Heart right ventricle (tissue), 16 donors: ENCODE results near the gene ATP8B1. TPM values are rescaled to one million over a fixed set of nuclear protein-coding genes. Genes with fewer than 3 reads are reported as not detected.
A peak's percentile ranks its signal among the peaks of the same experiment; 100 is the strongest.

ENCODE experiments used
- ATAC-seq, 8 donors: fragments of 200-7000 bp; cut with Tn5 transposase; one replicate each; pipeline ENCODE4 v1.9.1; 2020; ENCODE audit warnings: mild to moderate bottlenecking in 8 of 8, moderate library complexity in 8 of 8, moderate number of reproducible peaks in 1 of 8
- DNase-seq, 2 donors: peaks; one replicate each; pipeline ENCODE4 v3.0.0-alpha.2; 2020
- H3K27ac ChIP-seq, 10 donors: fragments of 200-600 bp; sonication (generic) in 2 of 10; one replicate each; pipeline versions ENCODE4 v1.5.0 to v1.8.0; 2020 to 2022; ENCODE audit warnings: mild to moderate bottlenecking in 3 of 10
- H3K27me3 ChIP-seq, 7 donors: fragments of 200-600 bp; one replicate each; pipeline ENCODE4 v1.8.0; 2021 to 2022; ENCODE audit warnings: mild to moderate bottlenecking in 2 of 7
- H3K36me3 ChIP-seq, 9 donors: fragments of 200-600 bp; sonication (generic) in 1 of 9; one replicate each; pipeline versions ENCODE4 v1.5.0 to v1.8.0; 2020 to 2022; ENCODE audit warnings: mild to moderate bottlenecking in 2 of 9
- H3K4me1 ChIP-seq, 9 donors: fragments of 200-600 bp; sonication (generic) in 1 of 9; one replicate each; pipeline versions ENCODE4 v1.5.0 to v1.8.0; 2020 to 2022; ENCODE audit warnings: mild to moderate bottlenecking in 4 of 9
- H3K4me3 ChIP-seq, 10 donors: fragments of 200-600 bp; sonication (generic) in 2 of 10; one replicate each; pipeline versions ENCODE4 v1.5.0 to v1.8.0; 2020 to 2022; ENCODE audit warnings: mild to moderate bottlenecking in 7 of 10, moderate library complexity in 2 of 10
- H3K9me3 ChIP-seq, 11 donors: fragments of 200-600 bp in 10 of 11; sonication (generic) in 2 of 11; one replicate each; pipeline versions ENCODE4 v1.5.0 to v1.8.0; 2013 to 2022; ENCODE audit warnings: mild to moderate bottlenecking in 2 of 11, control low read depth in 1 of 11, moderate library complexity in 1 of 11
- CTCF ChIP-seq, 9 donors: fragments of 200-600 bp; sonication (generic) in 2 of 9; IDR thresholded peaks; one replicate each; pipeline versions ENCODE4 v1.5.0 to v1.8.0; 2021 to 2022; ENCODE audit warnings: antibody characterized with exemption in 9 of 9, mild to moderate bottlenecking in 5 of 9, moderate library complexity in 1 of 9
- WGBS, 2 donors: extraction: QIAGEN DNeasy Blood & Tissue Kit; methylation state at CpG; one replicate each; pipeline ENCODE4 v1.1.7; 2013; ENCODE audit warnings: inconsistent platforms in 1 of 2; 5-methylcytosine and 5-hydroxymethylcytosine counted together
- intact Hi-C, 10 donors: fragments of 100-400 bp; cut with DNase I; formaldehyde crosslinking; loops; one replicate each; pipeline versions ENCODE4 v1.11.1 to v1.14.2; 2022
- polyA plus RNA-seq, 2 donors: library from polyadenylated mRNA; stranded (reverse); fragments of 200-250 nt; gene quantifications; one replicate each; pipeline ENCODE4 v1.2.3, GENCODE V29; 2013
- total RNA-seq, 10 donors: library from RNA; stranded (reverse); fragmentation: NEBNext Ultra II Directional in 3 of 10; extraction: Animal tissue kit (Norgen Biotek cat#: 25700) in 3 of 10; gene quantifications; one replicate each; pipeline versions ENCODE4 v1.2.1 to v1.2.4, GENCODE V29; 2021 to 2023
- donor health status: Arrhythmogenic right ventricular cardiomyopathy.
- donor health status: ischemic (EF 13 %, LVEDD 7.1; RV severe dilation, severe dysfunction).
- donor health status: healthy with polysubstance abuse.
- donor health status: DM: no; HTN: yes; CAD: no.
- donor health status: DM: no; HTN: no; CAD: no.
- donor health status: ischemic (EF 25% LVEDD 6.9; RV normal size, moderate dysfunction).
- donor health status: ischemic (EF 25% LVEDD 5.7; RV mildly dilated, moderate dysfunction).
- donor health status: healthy.
- donor health status: DM: yes; HTN: yes; CAD: no.
- donor health status: Ischemic cardiomyopathy.
- donor health status: ischemic (EF 35%, LVEDD 5.7; RV mildly dilated, moderate dysfunction).
- donor health status: nonischemic (EF 11% LVEDD 7.7; RV severe dilation, severe dysfunction).
- donor health status: DM: yes; HTN: yes; CAD: no.
- donor health status: PGD.
- donor health status: ischemic (EF 29% LVEDD 5.4; RV normal size, mild dysfunction).
- donor health status: nonischemic (EF 23%, LVEDD 6.1; RV moderate dilation, normal function).

Gene ATP8B1
- total and polyA plus RNA-seq, 12 donors: 2.7 to 16.5 (median 7.2) TPM

- Histone ChIP-seq H3K27me3 (no peaks in the 10 kb centered on the region), H3K4me3 (no peak overlapping the region), H3K27ac (no peak overlapping the region), H3K4me1 (peaks cover 0 to 8% (median 0%) of the 10 kb centered on the region in 9 donors), H3K9me3 (peaks cover 0 to 5% (median 0%) of the 10 kb centered on the region in 11 donors), H3K36me3 (peaks cover 0 to 100% (median 50%) of the 10 kb centered on the region in 9 donors)
- DNase-seq: peak; percentile 16 to 26
- ATAC-seq: peak in 6 of 8 donors; percentile 18 to 87 (median 51)
- WGBS, 2 donors: 71 to 77% methylated on average over 8 of the region's 8 CpGs
- intact Hi-C loops: no loop called here
- no peak for TF ChIP-seq CTCF (IDR thresholded peaks at IDR 0.05)
These were observed 115.1 kb downstream of the ATP8B1 start for GRCh38 chr18:57687970-57688369.

- no peaks in the 10 kb centered on the region for H3K4me1 ChIP-seq
- H3K9me3 ChIP-seq: peaks cover 0 to under 1% (median 0%) of the 10 kb centered on the region in 11 donors
- ATAC-seq: no peak
- H3K27me3 ChIP-seq: no peaks in the 10 kb centered on the region
- H3K36me3 ChIP-seq: peaks cover 0 to 100% (median 39%) of the 10 kb centered on the region in 9 donors
- no peak for DNase-seq
- no peak overlapping the region for H3K4me3 ChIP-seq
- intact Hi-C loops: no loop called here
- no peak overlapping the region for H3K27ac ChIP-seq
- no peak for TF ChIP-seq CTCF (IDR thresholded peaks at IDR 0.05)
These were observed 119.6 kb downstream of the ATP8B1 start for GRCh38 chr18:57683470-57683869.

GRCh38 chr18:57677262-57678211, 125.6 kb downstream of the ATP8B1 start:
- no peaks in the 10 kb centered on the region for H3K27me3 ChIP-seq
- H3K36me3 ChIP-seq: peaks cover 0 to 96% (median 12%) of the 10 kb centered on the region in 9 donors
- WGBS, 2 donors: 86 to 90% methylated on average over 10 of the region's 10 CpGs

More at GRCh38 chr18:57677262-57678211, 125.6 kb downstream of the ATP8B1 start:
- TF ChIP-seq CTCF (IDR thresholded peaks at IDR 0.05): no peak
- Histone ChIP-seq H3K9me3 (peaks cover 0 to 9% (median 0%) of the 10 kb centered on the region in 11 donors), H3K4me3 (no peak overlapping the region), H3K27ac (peak overlapping the region in 2 of 10 donors; percentile 2 to 14), H3K4me1 (peaks cover 0 to 9% (median 0%) of the 10 kb centered on the region in 9 donors)
- ATAC-seq (no peak), DNase-seq (no peak)
- intact Hi-C loops: no loop called here
